ENCODE results near the gene RAB4A. TPM values are rescaled to one million over a fixed set of nuclear protein-coding genes. Genes with fewer than 3 reads are reported as not detected.

The RAB4A gene
- total RNA-seq, 1 experiment from 2014 or later, result 98.9 TPM

GRCh38 chr1:229271448-229272159 lies 693 bp downstream of the RAB4A start:
- H3K4me1 Mint-ChIP-seq (ENCODE audit: low read depth, unreplicated experiment), result peaks cover 17% of the 10 kb centered on the region
- POLR2A ChIA-PET, result interaction anchor here (0.6 to 1.6 kb wide), 5 partner anchors 27 to 1537 kb away, joined by 3 to 6 read pairs (median 3); partner anchors contain the start of gene NUP133
- no peaks in the 10 kb centered on the region for H3K9me3 Mint-ChIP-seq (ENCODE audit: unreplicated experiment)
- BruUV-seq (replicated peaks), result no TSS peak
- no peaks in the 10 kb centered on the region for H3K27me3 ChIP-seq (replicated peaks; ENCODE audit: control insufficient read depth, insufficient read depth, low read length)
- H3K4me3 Mint-ChIP-seq (ENCODE audit: unreplicated experiment), result peak overlapping the region; percentile 88
- peaks cover 16% of the 10 kb centered on the region for H3K36me3 Mint-ChIP-seq (ENCODE audit: insufficient read depth, unreplicated experiment)
- H3K4me3 ChIP-seq (ENCODE audit: low read depth, low read length), result peak overlapping the region; percentile 77
- DNase-seq, result no peak
- peaks cover 37% of the 10 kb centered on the region for H3K4me1 ChIP-seq
- H3K9me3 ChIP-seq, result no peaks in the 10 kb centered on the region
- no peaks in the 10 kb centered on the region for H3K27me3 Mint-ChIP-seq (ENCODE audit: insufficient read depth, unreplicated experiment)
- TF ChIP-seq, protein P1, sequence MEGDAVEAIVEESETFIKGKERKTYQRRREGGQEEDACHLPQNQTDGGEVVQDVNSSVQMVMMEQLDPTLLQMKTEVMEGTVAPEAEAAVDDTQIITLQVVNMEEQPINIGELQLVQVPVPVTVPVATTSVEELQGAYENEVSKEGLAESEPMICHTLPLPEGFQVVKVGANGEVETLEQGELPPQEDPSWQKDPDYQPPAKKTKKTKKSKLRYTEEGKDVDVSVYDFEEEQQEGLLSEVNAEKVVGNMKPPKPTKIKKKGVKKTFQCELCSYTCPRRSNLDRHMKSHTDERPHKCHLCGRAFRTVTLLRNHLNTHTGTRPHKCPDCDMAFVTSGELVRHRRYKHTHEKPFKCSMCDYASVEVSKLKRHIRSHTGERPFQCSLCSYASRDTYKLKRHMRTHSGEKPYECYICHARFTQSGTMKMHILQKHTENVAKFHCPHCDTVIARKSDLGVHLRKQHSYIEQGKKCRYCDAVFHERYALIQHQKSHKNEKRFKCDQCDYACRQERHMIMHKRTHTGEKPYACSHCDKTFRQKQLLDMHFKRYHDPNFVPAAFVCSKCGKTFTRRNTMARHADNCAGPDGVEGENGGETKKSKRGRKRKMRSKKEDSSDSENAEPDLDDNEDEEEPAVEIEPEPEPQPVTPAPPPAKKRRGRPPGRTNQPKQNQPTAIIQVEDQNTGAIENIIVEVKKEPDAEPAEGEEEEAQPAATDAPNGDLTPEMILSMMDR (IDR thresholded peaks at IDR 0.05; ENCODE audit: insufficient read depth in 1 of 2, low read depth in 1 of 2, low read length in 1 of 2, severe bottlenecking in 1 of 2, unreplicated experiment in 1 of 2), result no peak
- CTCF ChIA-PET, result interaction anchor here (0.7 to 1.0 kb wide), 2 partner anchors 11 to 17 kb away, joined by 3 read pairs; no protein-coding TSS in a partner anchor
- H3K36me3 ChIP-seq (ENCODE audit: control insufficient read depth, insufficient read depth, low read length), result peaks cover 1% of the 10 kb centered on the region; the same call in 1 of the 2 replicates
- intact Hi-C loops (cut with micrococcal nuclease; ENCODE audit: unreplicated experiment), result no loop called here
- peak overlapping the region; percentile 92 for H3K27ac Mint-ChIP-seq (ENCODE audit: unreplicated experiment)

DNA sequence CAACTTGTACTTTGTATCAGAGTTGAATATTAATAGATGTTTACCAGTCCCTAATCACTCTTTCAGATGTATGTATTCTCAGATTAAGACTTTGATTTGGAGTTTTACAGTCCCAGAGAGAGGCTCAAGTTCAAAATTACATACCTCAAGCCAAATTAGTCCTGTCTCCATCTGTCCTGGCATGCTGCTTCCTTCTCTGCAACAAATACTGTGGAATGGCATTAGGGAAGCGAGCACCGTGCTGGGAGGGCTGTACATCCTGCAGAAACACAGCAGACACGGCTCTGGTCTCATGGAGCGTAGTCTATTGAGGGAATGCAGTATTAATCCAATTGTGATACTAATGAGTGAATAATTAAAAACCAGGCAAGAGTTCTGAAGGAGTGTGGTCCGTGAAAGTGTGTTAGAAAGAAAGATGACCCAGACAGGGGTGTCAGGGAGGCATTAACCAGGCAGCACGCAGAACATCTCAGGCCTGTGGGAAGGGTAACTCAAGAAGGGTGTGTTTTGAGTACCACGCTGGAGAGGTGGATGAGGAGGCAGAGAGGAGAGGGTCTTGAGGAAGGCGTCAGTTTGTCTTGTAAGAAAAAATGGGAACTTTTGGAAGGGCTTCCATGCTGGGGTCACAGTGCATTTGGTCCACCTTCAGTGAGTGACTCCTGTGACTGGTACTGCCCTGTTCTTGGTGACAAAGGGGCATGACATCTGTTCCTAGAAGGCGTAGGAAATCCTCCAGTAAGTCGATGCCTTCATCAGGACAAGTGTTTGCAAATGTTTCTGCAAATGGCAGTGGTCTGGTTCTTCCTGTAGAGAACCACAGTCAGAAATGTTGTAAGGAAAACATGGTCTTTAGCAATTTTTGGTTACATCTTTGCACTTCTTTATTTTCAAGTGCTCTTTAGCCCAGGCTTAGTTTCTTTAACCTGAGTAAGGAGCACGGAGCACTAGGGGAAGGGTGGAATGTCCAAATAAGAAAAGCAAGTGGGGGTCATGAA lies 1.6 kb downstream of the RAB4A start:
- Histone ChIP-seq H3K4me1 (peaks cover 37% of the 10 kb centered on the region), H3K36me3 (ENCODE audit: control insufficient read depth, insufficient read depth, low read length) (peaks cover 3% of the 10 kb centered on the region; the same call in 1 of the 2 replicates), H3K9me3 (no peaks in the 10 kb centered on the region), H3K4me3 (ENCODE audit: low read depth, low read length) (peak overlapping the region; percentile 77), H3K27me3 (replicated peaks; ENCODE audit: control insufficient read depth, insufficient read depth, low read length) (no peaks in the 10 kb centered on the region)
- Mint-ChIP-seq H3K4me3 (ENCODE audit: unreplicated experiment) (peak overlapping the region; percentile 88), H3K4me1 (ENCODE audit: low read depth, unreplicated experiment) (peaks cover 17% of the 10 kb centered on the region), H3K27ac (ENCODE audit: unreplicated experiment) (peak overlapping the region; percentile 92), H3K36me3 (ENCODE audit: insufficient read depth, unreplicated experiment) (peaks cover 16% of the 10 kb centered on the region), H3K27me3 (ENCODE audit: insufficient read depth, unreplicated experiment) (no peaks in the 10 kb centered on the region), H3K9me3 (ENCODE audit: unreplicated experiment) (no peaks in the 10 kb centered on the region)
- ChIA-PET CTCF (no interaction called here), POLR2A (interaction anchor here (0.5 kb wide), 1 partner anchor 274 kb away, joined by 9 read pairs; no protein-coding TSS in a partner anchor)
- BruUV-seq (replicated peaks), result TSS peak; percentile 52
- TF ChIP-seq, protein P1 (IDR thresholded peaks at IDR 0.05; ENCODE audit: insufficient read depth in 1 of 2, low read depth in 1 of 2, low read length in 1 of 2, severe bottlenecking in 1 of 2, unreplicated experiment in 1 of 2), result no peak
- no peak for DNase-seq
- intact Hi-C loops (cut with micrococcal nuclease; ENCODE audit: unreplicated experiment), result loop anchor here (1.0 kb wide), 1 partner anchor 27 kb away; no protein-coding TSS in a partner anchor
